SK-N-MC (cell line): ENCODE results near the gene RCSD1.

Experiments used
- DNase-seq: peaks from one replicate; pipeline ENCODE4 v3.0.0-alpha.2; 2011; ENCODE audit warnings: low read depth, low spot score
- H3K27ac ChIP-seq: fragments of 200-600 bp; sonication (generic); 2 replicates; pipeline ENCODE4 v1.5.1; 2016; ENCODE audit warnings: mixed run types
- H3K36me3 ChIP-seq: fragments of 200-600 bp; sonication (generic); 2 replicates; pipeline ENCODE4 v1.6.1; 2017; ENCODE audit warnings: antibody characterized with exemption, low read length, mixed read lengths; ENCODE audit not compliant: insufficient read depth
- H3K4me3 ChIP-seq: fragments of 200-600 bp; sonication (generic); 2 replicates; pipeline ENCODE4 v1.5.1; 2016
- H3K9ac ChIP-seq: fragments of 200-600 bp; sonication (generic); 2 replicates; pipeline ENCODE4 v1.8.0; 2017; ENCODE audit warnings: mixed run types, mixed read lengths; ENCODE audit not compliant: insufficient read length
- H3K9me3 ChIP-seq: fragments of 200-600 bp; sonication (generic); 2 replicates; pipeline ENCODE4 v1.6.1; 2017; ENCODE audit warnings: low read depth, mild to moderate bottlenecking, antibody characterized with exemption, low read length, moderate library complexity, mixed read lengths
- EZH2 ChIP-seq: fragments of 200-600 bp; sonication (generic); IDR thresholded peaks from one replicate; pipeline ENCODE4 v1.6.1; 2017; ENCODE audit warnings: antibody characterized with exemption
- FOXP2 ChIP-seq: optimal IDR thresholded peaks from 2 replicates; pipeline ENCODE3; 2011; ENCODE audit warnings: mild to moderate bottlenecking, moderate library complexity; ENCODE audit not compliant: insufficient read depth; ENCODE audit errors: extremely low read length, control extremely low read depth
- POLR2AphosphoS5 ChIP-seq: IDR thresholded peaks from 2 replicates; pipeline ENCODE4 v1.6.1; 2012; ENCODE audit warnings: mild to moderate bottlenecking, low read depth, low read length, borderline replicate concordance

Gene RCSD1

DNA sequence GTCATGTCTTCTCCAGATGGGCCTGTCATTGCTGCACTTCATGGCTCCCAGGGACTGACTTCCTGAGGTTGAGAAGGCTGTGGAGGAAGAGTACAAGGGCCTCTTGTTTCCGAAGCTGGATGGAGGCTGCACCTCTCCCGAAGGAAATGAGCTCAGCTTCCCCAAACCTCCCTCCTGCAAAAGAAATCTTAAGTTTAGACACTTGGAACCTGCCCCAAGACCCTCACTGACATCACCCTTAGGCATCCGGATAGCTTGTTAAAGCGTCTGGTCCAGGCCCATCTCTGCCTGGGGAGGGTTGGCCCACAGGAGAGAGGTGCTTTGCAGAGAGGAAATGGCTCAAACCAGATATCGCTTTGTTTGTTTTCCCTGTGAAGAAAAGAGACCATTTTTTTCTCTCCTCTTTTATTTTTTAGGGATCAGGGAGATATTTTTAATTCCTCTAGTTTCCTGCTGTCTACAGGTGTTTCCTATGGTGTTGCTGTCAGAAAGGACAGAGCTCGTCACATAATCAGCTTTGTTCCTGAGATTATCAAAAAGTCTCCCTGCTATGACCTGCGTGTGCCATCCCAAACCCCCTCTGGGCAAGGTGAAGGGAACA is 25.0 kb downstream of the RCSD1 start:
- Histone ChIP-seq H3K27ac (no peak overlapping the region), H3K4me3 (no peak overlapping the region), H3K36me3 (no peaks in the 10 kb centered on the region), H3K9me3 (no peaks in the 10 kb centered on the region), H3K9ac (no peak overlapping the region)
- TF ChIP-seq EZH2: no peak
- TF ChIP-seq FOXP2: no peak
- TF ChIP-seq POLR2AphosphoS5: no peak
- DNase-seq: no peak

- no peak overlapping the region for H3K4me3 ChIP-seq
- H3K27ac ChIP-seq: no peak overlapping the region
- H3K9me3 ChIP-seq: no peaks in the 10 kb centered on the region
- no peak overlapping the region for H3K9ac ChIP-seq
- no peaks in the 10 kb centered on the region for H3K36me3 ChIP-seq
- no peak for DNase-seq
- TF ChIP-seq EZH2 (no peak), POLR2AphosphoS5 (no peak), FOXP2 (no peak)
Measured at GRCh38 chr1:167656657-167657056, 26.6 kb downstream of the RCSD1 start.

- Histone ChIP-seq H3K9ac (no peak overlapping the region), H3K36me3 (no peaks in the 10 kb centered on the region), H3K27ac (no peak overlapping the region), H3K9me3 (no peaks in the 10 kb centered on the region), H3K4me3 (no peak overlapping the region)
- no peak for TF ChIP-seq FOXP2
- TF ChIP-seq POLR2AphosphoS5: no peak
- TF ChIP-seq EZH2: no peak
- DNase-seq: no peak
Measured at GRCh38 chr1:167658574-167659328, 28.7 kb downstream of the RCSD1 start.

DNA sequence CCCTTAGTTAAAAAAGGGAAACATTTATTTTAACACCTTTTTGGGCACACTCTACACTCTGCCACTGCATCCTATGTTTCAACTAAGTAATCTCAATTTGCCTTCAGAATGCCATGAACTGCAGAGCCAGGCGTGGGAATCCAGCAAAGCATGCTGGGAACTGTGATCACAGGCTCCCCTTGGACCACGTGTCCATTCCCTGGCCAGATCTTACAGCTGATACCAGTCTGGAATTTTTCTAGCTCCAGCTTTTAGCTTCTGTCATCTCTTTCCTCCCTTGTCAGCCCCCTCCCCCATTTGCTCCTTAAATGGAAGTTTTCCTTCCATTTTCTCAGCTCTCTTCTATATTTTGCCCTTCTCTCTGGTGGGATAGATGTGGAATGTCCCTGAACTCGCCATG is 29.4 kb downstream of the RCSD1 start:
- DNase-seq: no peak
- Histone ChIP-seq H3K4me3 (no peak overlapping the region), H3K9ac (no peak overlapping the region), H3K36me3 (no peaks in the 10 kb centered on the region), H3K9me3 (no peaks in the 10 kb centered on the region), H3K27ac (no peak overlapping the region)
- TF ChIP-seq FOXP2: no peak
- no peak for TF ChIP-seq POLR2AphosphoS5
- TF ChIP-seq EZH2: no peak

GRCh38 chr1:167659881-167660280 is 29.8 kb downstream of the RCSD1 start:
- no peak overlapping the region for H3K27ac ChIP-seq
- H3K4me3 ChIP-seq: no peak overlapping the region
- no peak for DNase-seq
- H3K36me3 ChIP-seq: no peaks in the 10 kb centered on the region
- no peak overlapping the region for H3K9ac ChIP-seq
- no peak for TF ChIP-seq POLR2AphosphoS5
- TF ChIP-seq EZH2: no peak
- no peak for TF ChIP-seq FOXP2
- no peaks in the 10 kb centered on the region for H3K9me3 ChIP-seq

GRCh38 chr1:167661527-167662426 is 31.7 kb downstream of the RCSD1 start:
- Histone ChIP-seq H3K27ac (no peak overlapping the region), H3K9me3 (no peaks in the 10 kb centered on the region), H3K4me3 (no peak overlapping the region), H3K36me3 (no peaks in the 10 kb centered on the region), H3K9ac (no peak overlapping the region)
- no peak for DNase-seq
- TF ChIP-seq EZH2 (no peak), POLR2AphosphoS5 (no peak), FOXP2 (no peak)

DNA sequence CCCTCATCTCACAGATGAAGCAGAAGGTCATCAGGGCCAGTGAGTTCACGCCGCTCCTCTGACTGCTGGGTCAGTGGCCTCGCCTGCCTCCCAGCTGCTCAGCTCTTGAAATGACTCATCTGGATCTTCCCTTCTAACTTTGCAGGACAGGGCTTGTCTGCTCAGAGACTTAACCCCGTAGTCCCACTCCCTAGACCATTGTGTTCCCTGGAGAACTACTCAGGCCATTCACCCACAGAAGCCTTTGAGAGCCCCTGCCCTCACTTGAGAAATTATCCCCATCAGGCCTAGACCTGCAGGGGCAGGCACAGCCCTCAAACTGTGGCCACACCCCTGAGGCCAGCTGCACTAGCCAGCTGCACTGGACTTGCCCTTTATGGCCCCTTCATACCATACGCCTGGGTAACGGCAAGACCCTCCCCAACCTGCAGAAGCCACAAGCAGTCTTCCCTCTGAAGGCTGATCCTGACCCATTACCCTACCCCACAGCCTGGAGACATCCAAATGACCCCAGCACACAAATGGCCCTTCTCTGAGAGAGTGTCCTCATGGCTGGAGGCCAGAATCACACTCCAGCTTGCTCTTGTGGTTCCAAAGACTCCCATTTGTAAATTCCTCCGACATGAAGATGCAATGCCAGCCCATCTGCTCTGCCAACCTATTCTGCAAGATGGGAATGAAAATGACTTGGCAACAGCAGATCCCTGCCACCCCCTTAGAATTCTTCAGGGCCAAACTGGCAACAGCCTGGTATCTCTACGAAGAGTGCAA is 33.2 kb downstream of the RCSD1 start:
- TF ChIP-seq FOXP2 (no peak), POLR2AphosphoS5 (no peak), EZH2 (no peak)
- H3K9me3 ChIP-seq: no peaks in the 10 kb centered on the region
- no peak overlapping the region for H3K27ac ChIP-seq
- no peak overlapping the region for H3K9ac ChIP-seq
- no peaks in the 10 kb centered on the region for H3K36me3 ChIP-seq
- no peak for DNase-seq
- no peak overlapping the region for H3K4me3 ChIP-seq
